ENCODE measurements around the gene PPFIA3.

PPFIA3 gene

GRCh38 chr19:49193822-49194394 is 74.6 kb downstream of the PPFIA3 start:
- no peak for TF ChIP-seq ZNF274 (IDR thresholded peaks at IDR 0.05; ENCODE audit: low read depth, low read length)
- TF ChIP-seq YY1 (IDR thresholded peaks at IDR 0.05; ENCODE audit: insufficient read depth, insufficient read length): no peak
- Histone ChIP-seq H3K4me1 (ENCODE audit: insufficient read depth, insufficient read length) (no peaks in the 10 kb centered on the region), H3K27me3 (ENCODE audit: insufficient read depth, insufficient read length) (peaks cover 9% of the 10 kb centered on the region), H3K36me3 (ENCODE audit: insufficient read depth, insufficient read length, low read length) (no peaks in the 10 kb centered on the region), H3K4me3 (ENCODE audit: insufficient read length, low read depth) (no peak overlapping the region), H3K9ac (ENCODE audit: insufficient read length, low read depth) (no peak overlapping the region), H3K9me3 (ENCODE audit: insufficient read depth, low read length) (no peaks in the 10 kb centered on the region)
- no peak for DNase-seq (ENCODE audit: low read depth, low spot score)

- Histone ChIP-seq H3K9me3 (ENCODE audit: insufficient read depth, low read length) (no peaks in the 10 kb centered on the region), H3K4me1 (ENCODE audit: insufficient read depth, insufficient read length) (no peaks in the 10 kb centered on the region), H3K4me3 (ENCODE audit: insufficient read length, low read depth) (no peak overlapping the region), H3K27me3 (ENCODE audit: insufficient read depth, insufficient read length) (peaks cover 9% of the 10 kb centered on the region), H3K36me3 (ENCODE audit: insufficient read depth, insufficient read length, low read length) (no peaks in the 10 kb centered on the region), H3K9ac (ENCODE audit: insufficient read length, low read depth) (no peak overlapping the region)
- no peak for TF ChIP-seq SUZ12 (IDR thresholded peaks at IDR 0.05; ENCODE audit: extremely low read depth, insufficient read depth, insufficient read length)
- no peak for TF ChIP-seq ZNF274 (IDR thresholded peaks at IDR 0.05; ENCODE audit: low read depth, low read length)
- TF ChIP-seq YY1 (IDR thresholded peaks at IDR 0.05; ENCODE audit: insufficient read depth, insufficient read length): no peak
- no peak for DNase-seq (ENCODE audit: low read depth, low spot score)
Observed at GRCh38 chr19:49194408-49194807, 75.1 kb downstream of the PPFIA3 start.

- Histone ChIP-seq H3K4me1 (ENCODE audit: insufficient read depth, insufficient read length) (no peaks in the 10 kb centered on the region), H3K4me3 (ENCODE audit: insufficient read length, low read depth) (no peak overlapping the region), H3K36me3 (ENCODE audit: insufficient read depth, insufficient read length, low read length) (no peaks in the 10 kb centered on the region), H3K9me3 (ENCODE audit: insufficient read depth, low read length) (no peaks in the 10 kb centered on the region), H3K9ac (ENCODE audit: insufficient read length, low read depth) (no peak overlapping the region), H3K27me3 (ENCODE audit: insufficient read depth, insufficient read length) (peaks cover 9% of the 10 kb centered on the region)
- no peak for TF ChIP-seq YY1 (IDR thresholded peaks at IDR 0.05; ENCODE audit: insufficient read depth, insufficient read length)
- TF ChIP-seq ZNF274 (IDR thresholded peaks at IDR 0.05; ENCODE audit: low read depth, low read length): no peak
- TF ChIP-seq SUZ12 (IDR thresholded peaks at IDR 0.05; ENCODE audit: extremely low read depth, insufficient read depth, insufficient read length): no peak
- DNase-seq (ENCODE audit: low read depth, low spot score): no peak
Observed at GRCh38 chr19:49196527-49197240, 77.3 kb downstream of the PPFIA3 start.

- Histone ChIP-seq H3K27me3 (ENCODE audit: insufficient read depth, insufficient read length) (no peaks in the 10 kb centered on the region), H3K9me3 (ENCODE audit: insufficient read depth, low read length) (no peaks in the 10 kb centered on the region), H3K9ac (ENCODE audit: insufficient read length, low read depth) (no peak overlapping the region), H3K36me3 (ENCODE audit: insufficient read depth, insufficient read length, low read length) (peaks cover 3% of the 10 kb centered on the region), H3K4me3 (ENCODE audit: insufficient read length, low read depth) (no peak overlapping the region), H3K4me1 (ENCODE audit: insufficient read depth, insufficient read length) (no peaks in the 10 kb centered on the region)
- TF ChIP-seq SUZ12 (IDR thresholded peaks at IDR 0.05; ENCODE audit: extremely low read depth, insufficient read depth, insufficient read length): no peak
- TF ChIP-seq ZNF274 (IDR thresholded peaks at IDR 0.05; ENCODE audit: low read depth, low read length): no peak
- TF ChIP-seq YY1 (IDR thresholded peaks at IDR 0.05; ENCODE audit: insufficient read depth, insufficient read length): no peak
- no peak for DNase-seq (ENCODE audit: low read depth, low spot score)
Observed at GRCh38 chr19:49200238-49200862, 81.0 kb downstream of the PPFIA3 start.

Data from NT2/D1 (cell line).